CD14-positive monocyte (primary cell): ENCODE measurements around the gene STXBP2. TPM values are rescaled to one million over a fixed set of nuclear protein-coding genes. Genes with fewer than 3 reads are reported as not detected.

Experiments used
- DNase-seq, 3 donors: peaks; one replicate each; pipeline ENCODE4 v3.0.0-alpha.2; 2011 to 2022
- H2AFZ ChIP-seq: 2 replicates; pipeline ENCODE4 v1.6.0; 2012; ENCODE audit warnings: mild to moderate bottlenecking, low read depth, low read length, inconsistent platforms; ENCODE audit not compliant: insufficient read depth, poor library complexity, severe bottlenecking
- H3K27ac ChIP-seq, 2 donors: 1 replicate in 1 of 2; 2 replicates in 1 of 2; pipeline ENCODE4 v1.5.1; 2012 to 2013; ENCODE audit warnings: low read length in 2 of 2, control low read depth in 1 of 2, inconsistent platforms in 1 of 2, low read depth in 1 of 2, mild to moderate bottlenecking in 1 of 2
- H3K27me3 ChIP-seq, 2 donors: one replicate each; pipeline versions ENCODE4 v1.6.0 to v1.6.1; 2011 to 2013; ENCODE audit warnings: low read length in 2 of 2; ENCODE audit not compliant: control insufficient read depth in 2 of 2, insufficient read depth in 2 of 2
- H3K36me3 ChIP-seq, 2 donors: replicated peaks in 1 of 2; 1 replicate in 1 of 2; 2 replicates in 1 of 2; pipeline versions ENCODE4 v1.5.1 to v1.6.1; 2012 to 2013; ENCODE audit warnings: low read length in 2 of 2, control low read depth in 1 of 2, inconsistent platforms in 1 of 2, mild to moderate bottlenecking in 1 of 2; ENCODE audit not compliant: insufficient read depth in 2 of 2, control insufficient read depth in 1 of 2
- H3K4me1 ChIP-seq, 2 donors: 1 replicate in 1 of 2; 2 replicates in 1 of 2; pipeline versions ENCODE4 v1.5.1 to v1.6.1; 2012 to 2013; ENCODE audit warnings: low read length in 2 of 2, control low read depth in 1 of 2, inconsistent platforms in 1 of 2, mild to moderate bottlenecking in 1 of 2, moderate library complexity in 1 of 2; ENCODE audit not compliant: insufficient read depth in 2 of 2, control insufficient read depth in 1 of 2
- H3K4me2 ChIP-seq: replicated peaks from 2 replicates; pipeline ENCODE3; 2012; ENCODE audit warnings: low read length, moderate library complexity, mild to moderate bottlenecking; ENCODE audit not compliant: poor library complexity, severe bottlenecking; ENCODE audit errors: extremely low read depth
- H3K4me3 ChIP-seq, 3 experiments: fragments of 200-600 bp in 1 of 3; sonication (generic) in 1 of 3; replicated peaks in 1 of 3; 1 replicate in 2 of 3; 2 replicates in 1 of 3; pipeline ENCODE4 v1.5.1; 2011 to 2013; ENCODE audit warnings: low read length in 3 of 3, mild to moderate bottlenecking in 3 of 3, control low read depth in 2 of 3, low read depth in 2 of 3, inconsistent platforms in 1 of 3, moderate library complexity in 1 of 3
- H3K79me2 ChIP-seq: 2 replicates; pipeline ENCODE4 v1.6.0; 2012; ENCODE audit warnings: mild to moderate bottlenecking, control low read depth, inconsistent platforms, low read length, moderate library complexity; ENCODE audit not compliant: insufficient read depth
- H3K9ac ChIP-seq: 2 replicates; pipeline ENCODE4 v1.6.0; 2017; ENCODE audit warnings: low read length, mild to moderate bottlenecking; ENCODE audit not compliant: insufficient read depth, poor library complexity, severe bottlenecking
- H3K9me3 ChIP-seq, 2 donors: replicated peaks in 1 of 2; 1 replicate in 1 of 2; 2 replicates in 1 of 2; pipeline versions ENCODE4 v1.5.1 to v1.6.1; 2012 to 2013; ENCODE audit warnings: low read length in 2 of 2, control low read depth in 1 of 2; ENCODE audit not compliant: control insufficient read depth in 1 of 2, insufficient read depth in 1 of 2
- H4K20me1 ChIP-seq: 2 replicates; pipeline ENCODE4 v1.6.0; 2012; ENCODE audit warnings: mild to moderate bottlenecking, low read length, control low read depth, moderate library complexity; ENCODE audit not compliant: insufficient read depth
- H3K27ac Mint-ChIP-seq, 7 donors: one replicate each; pipeline ENCODE4 v1.8.0; 2020; ENCODE audit warnings: mild to moderate bottlenecking in 7 of 7, mixed read lengths in 7 of 7, moderate library complexity in 6 of 7, inconsistent platforms in 2 of 7
- H3K27me3 Mint-ChIP-seq, 3 donors: one replicate each; pipeline ENCODE4 v1.8.0; 2021 to 2022; ENCODE audit warnings: low read depth in 3 of 3, mild to moderate bottlenecking in 3 of 3, mixed read lengths in 3 of 3, moderate library complexity in 3 of 3, inconsistent platforms in 1 of 3
- H3K36me3 Mint-ChIP-seq, 2 donors: one replicate each; pipeline ENCODE4 v1.8.0; 2020; ENCODE audit warnings: mixed read lengths in 2 of 2, inconsistent platforms in 1 of 2, mild to moderate bottlenecking in 1 of 2
- H3K4me1 Mint-ChIP-seq: one replicate; pipeline ENCODE4 v1.8.0; 2020; ENCODE audit warnings: mild to moderate bottlenecking, mixed read lengths
- H3K4me3 Mint-ChIP-seq, 2 donors: one replicate each; pipeline ENCODE4 v1.8.0; 2020; ENCODE audit warnings: mild to moderate bottlenecking in 2 of 2, mixed read lengths in 2 of 2, moderate library complexity in 1 of 2
- H3K9me3 Mint-ChIP-seq, 7 donors: one replicate each; pipeline ENCODE4 v1.8.0; 2020 to 2022; ENCODE audit warnings: mixed read lengths in 7 of 7, mild to moderate bottlenecking in 6 of 7, moderate library complexity in 6 of 7, inconsistent platforms in 2 of 7
- CTCF ChIP-seq: fragments of 200-600 bp; IDR thresholded peaks from one replicate; pipeline ENCODE4 v1.8.0; 2022; ENCODE audit warnings: antibody characterized with exemption, mild to moderate bottlenecking
- WGBS: methylation state at CpG from one replicate; pipeline ENCODE4 v1.1.5; 2013; ENCODE audit warnings: missing lambda C conversion rate; ENCODE audit not compliant: insufficient coverage; 5-methylcytosine and 5-hydroxymethylcytosine counted together
- intact Hi-C, 2 donors: fragments of 100-400 bp; cut with micrococcal nuclease; formaldehyde crosslinking; loops; one replicate each; pipeline versions ENCODE4 v1.15.0 to v1.15.1; 2023
- polyA plus RNA-seq, 3 donors: library from polyadenylated mRNA; depleted of rRNA in 1 of 3; unstranded in 2 of 3; stranded (reverse) in 1 of 3; fragments of 300-500 nt in 2 of 3; fragments of >200 nt in 1 of 3; fragmentation: Illumina TruSeq in 2 of 3; gene quantifications; 1 replicate in 2 of 3; 2 replicates in 1 of 3; pipeline ENCODE4 v1.2.3, GENCODE V29; 2012 to 2021

Gene STXBP2
- polyA plus RNA-seq, 3 donors: 249 to 846 (median 327) TPM

- intact Hi-C loops: no loop called here
- H3K9ac ChIP-seq: no peak overlapping the region
These were observed 25.2 kb upstream of the STXBP2 start for GRCh38 chr19:7611541-7612279.

More at GRCh38 chr19:7611541-7612279, 25.2 kb upstream of the STXBP2 start:
- H3K4me3 ChIP-seq: no peak overlapping the region
- no peak overlapping the region for H3K4me3 Mint-ChIP-seq
- H3K4me1 ChIP-seq: no peaks in the 10 kb centered on the region
- WGBS: 95% methylated on average over 40 of the region's 41 CpGs
- no peak overlapping the region for H3K4me2 ChIP-seq
- H3K27me3 ChIP-seq: no peaks in the 10 kb centered on the region
- no peaks in the 10 kb centered on the region for H4K20me1 ChIP-seq
- no peaks in the 10 kb centered on the region for H3K36me3 Mint-ChIP-seq
- no peaks in the 10 kb centered on the region for H3K36me3 ChIP-seq
- H3K4me1 Mint-ChIP-seq: no peaks in the 10 kb centered on the region
- no peak overlapping the region for H3K27ac Mint-ChIP-seq
- TF ChIP-seq CTCF: no peak
- peaks cover 0 to 4% (median 0%) of the 10 kb centered on the region in 3 donors for H3K27me3 Mint-ChIP-seq
- H2AFZ ChIP-seq: no peak overlapping the region
- H3K27ac ChIP-seq: no peak overlapping the region
- no peaks in the 10 kb centered on the region for H3K9me3 ChIP-seq
- peaks cover 0 to 2% (median 0%) of the 10 kb centered on the region in 7 donors for H3K9me3 Mint-ChIP-seq
- no peak for DNase-seq
- H3K79me2 ChIP-seq: no peaks in the 10 kb centered on the region
